ENCODE measurements around the gene GPR37.

DNA sequence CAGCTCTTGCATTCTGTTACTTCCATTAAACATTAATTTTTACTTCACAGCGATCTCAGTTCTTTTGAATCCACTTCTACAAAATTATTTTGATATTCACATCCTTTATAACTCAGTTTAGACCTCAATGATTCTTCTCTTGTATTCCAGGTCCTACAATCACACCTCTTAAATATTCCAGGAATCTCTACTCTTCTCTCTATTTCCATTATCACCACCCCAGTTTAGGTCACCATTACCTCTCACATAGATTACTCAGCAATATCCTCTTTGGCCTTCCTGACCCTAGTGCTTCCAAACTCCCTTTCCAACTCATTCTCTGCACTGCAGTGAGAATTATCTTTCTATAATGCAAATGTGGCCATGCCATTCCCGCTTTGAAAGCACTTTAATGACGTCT lies 27.1 kb upstream of the GPR37 start:
- TF ChIP-seq HDAC2 (IDR thresholded peaks at IDR 0.05) (no peak), CTCF (IDR thresholded peaks at IDR 0.05 in 2 of 3, conservative IDR thresholded peaks at IDR 0.05 in 1 of 3; ENCODE audit: control insufficient read depth in 2 of 3, extremely low read depth in 1 of 3, insufficient read depth in 1 of 3, low read depth in 3 of 3, low read length in 3 of 3) (no peak), ELK1 (IDR thresholded peaks at IDR 0.05; ENCODE audit: low read depth, low read length) (no peak), EZH2 (IDR thresholded peaks at IDR 0.05; ENCODE audit: borderline replicate concordance, control insufficient read depth, low read depth, low read length) (no peak), HDAC6 (IDR thresholded peaks at IDR 0.05; ENCODE audit: unreplicated experiment) (no peak), MXI1 (IDR thresholded peaks at IDR 0.05; ENCODE audit: low read depth, low read length) (no peak), NFIC (IDR thresholded peaks at IDR 0.05; ENCODE audit: low read depth, low read length) (no peak), BCLAF1 (IDR thresholded peaks at IDR 0.05) (no peak), POLR2A (IDR thresholded peaks at IDR 0.05; ENCODE audit: low read depth, low read length) (no peak)

All from GM12878 (cell line).